HG03060 (cell line): Measurements from ENCODE around the gene LARGE1.
A peak's percentile ranks its signal among the peaks of the same experiment; 100 is the strongest.

Source experiments
- ATAC-seq: cut with Tn5 transposase; IDR thresholded peaks from one replicate; pipeline ENCODE4 v1.9.1; 2021; ENCODE audit warnings: low read depth, moderate number of reproducible peaks; ENCODE audit not compliant: unreplicated experiment

The LARGE1 gene

GRCh38 chr22:33512908-33513307 is 407.4 kb downstream of the LARGE1 start:
- no peak for ATAC-seq

GRCh38 chr22:33510429-33510904 is 409.8 kb downstream of the LARGE1 start:
- no peak for ATAC-seq

DNA sequence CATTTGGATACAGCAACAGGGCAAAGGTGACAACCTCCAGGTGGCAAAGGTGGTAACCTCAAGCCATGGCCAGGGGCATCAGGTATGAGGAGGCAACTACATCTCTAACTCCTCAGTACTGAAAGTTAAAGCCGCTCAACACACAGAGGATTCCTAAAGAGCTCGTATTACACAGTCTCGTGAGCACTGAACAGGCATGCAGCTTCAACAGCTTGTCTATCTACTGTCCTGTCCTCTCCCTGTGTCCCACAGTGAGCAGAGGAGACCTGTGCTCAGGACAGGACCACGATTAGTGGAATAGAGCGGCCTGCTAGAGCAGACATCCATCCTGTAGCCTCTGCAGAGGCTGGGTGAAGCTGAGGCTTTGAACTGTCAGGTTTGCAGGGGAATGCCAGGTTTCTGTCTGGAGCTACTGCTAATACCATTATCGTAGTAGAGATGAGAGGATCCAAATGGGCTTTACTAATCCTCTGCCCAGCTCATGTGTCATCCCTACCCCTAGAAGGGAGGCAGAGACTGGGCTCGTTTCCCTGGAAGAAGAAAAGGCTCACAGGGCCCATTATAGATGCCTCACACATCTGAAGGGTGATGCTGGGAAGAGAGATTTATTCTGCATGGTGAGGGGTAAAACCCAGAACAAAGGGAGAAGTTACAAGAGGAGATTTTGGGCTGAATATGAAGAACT is 415.2 kb downstream of the LARGE1 start:
- ATAC-seq = no peak

- no peak for ATAC-seq
These were observed 424.2 kb downstream of the LARGE1 start for GRCh38 chr22:33496112-33496511.

- no peak for ATAC-seq
These were observed 426.6 kb downstream of the LARGE1 start for GRCh38 chr22:33493476-33494205.

DNA sequence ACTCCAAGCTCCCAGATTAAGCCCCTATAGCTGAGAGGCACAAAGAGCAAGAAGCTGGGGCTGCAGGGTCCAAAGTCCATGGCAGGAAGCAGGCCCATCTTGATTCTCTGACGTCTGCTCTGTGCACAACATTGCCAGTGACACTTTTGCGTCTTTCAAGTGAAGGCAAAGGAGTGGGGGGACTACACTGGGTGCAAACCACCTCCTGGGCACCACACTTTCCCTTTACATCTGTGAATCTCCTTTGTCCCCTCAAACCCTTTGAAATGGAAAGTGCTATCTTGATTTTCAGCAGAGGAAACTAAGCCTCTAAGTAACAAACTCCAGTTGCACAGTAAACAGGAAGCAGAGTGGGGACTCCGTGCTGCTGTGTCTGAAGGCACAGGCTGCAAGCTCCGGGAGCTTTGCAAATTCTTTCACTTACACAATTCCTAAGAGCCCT is 428.0 kb downstream of the LARGE1 start:
- no peak for ATAC-seq

GRCh38 chr22:33487041-33487716 is 433.1 kb downstream of the LARGE1 start:
- ATAC-seq = no peak

DNA sequence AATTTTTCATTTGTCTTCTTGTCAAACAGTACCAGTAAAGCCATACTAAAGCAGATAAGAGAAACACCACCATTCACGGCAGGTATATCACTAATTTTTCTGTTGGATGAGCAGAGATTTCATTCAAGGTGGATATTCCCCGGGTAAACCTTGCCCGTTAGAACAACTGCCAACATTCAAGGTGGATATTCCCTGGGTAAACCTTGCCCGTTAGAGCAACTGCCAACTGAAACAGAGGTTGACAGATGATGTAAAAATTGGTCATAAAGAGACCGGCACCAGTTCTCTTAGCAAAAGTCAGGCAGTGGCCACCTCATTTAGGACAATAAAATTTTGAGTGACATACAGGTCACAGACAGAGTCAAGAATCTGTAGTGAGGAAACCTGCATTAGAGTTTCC is 438.7 kb downstream of the LARGE1 start:
- ATAC-seq = no peak

- no peak for ATAC-seq
These were observed 442.9 kb downstream of the LARGE1 start for GRCh38 chr22:33477120-33478111.

DNA sequence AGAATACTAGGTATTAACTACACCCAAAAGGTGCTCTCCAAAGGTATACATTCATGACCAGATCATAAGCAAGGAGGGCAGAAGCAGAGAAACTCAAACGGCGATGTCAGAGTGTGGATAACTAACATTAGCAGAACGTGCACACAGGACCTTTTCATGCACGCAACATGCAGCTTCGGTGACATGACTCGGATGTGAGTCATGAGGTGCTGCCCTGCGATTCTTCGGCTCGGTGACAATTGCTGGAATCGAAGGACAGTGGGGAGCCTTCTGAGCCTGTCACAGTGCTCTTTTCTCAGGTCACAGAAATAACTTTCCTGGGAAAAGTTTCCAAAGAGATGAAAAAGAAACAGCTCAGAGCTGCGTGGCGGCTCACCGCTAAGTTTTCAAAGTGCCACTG is 443.6 kb downstream of the LARGE1 start:
- no peak for ATAC-seq

GRCh38 chr22:33476206-33476605 is 444.1 kb downstream of the LARGE1 start:
- ATAC-seq = no peak

- ATAC-seq = no peak
These were observed 445.7 kb downstream of the LARGE1 start for GRCh38 chr22:33474587-33474986.

DNA sequence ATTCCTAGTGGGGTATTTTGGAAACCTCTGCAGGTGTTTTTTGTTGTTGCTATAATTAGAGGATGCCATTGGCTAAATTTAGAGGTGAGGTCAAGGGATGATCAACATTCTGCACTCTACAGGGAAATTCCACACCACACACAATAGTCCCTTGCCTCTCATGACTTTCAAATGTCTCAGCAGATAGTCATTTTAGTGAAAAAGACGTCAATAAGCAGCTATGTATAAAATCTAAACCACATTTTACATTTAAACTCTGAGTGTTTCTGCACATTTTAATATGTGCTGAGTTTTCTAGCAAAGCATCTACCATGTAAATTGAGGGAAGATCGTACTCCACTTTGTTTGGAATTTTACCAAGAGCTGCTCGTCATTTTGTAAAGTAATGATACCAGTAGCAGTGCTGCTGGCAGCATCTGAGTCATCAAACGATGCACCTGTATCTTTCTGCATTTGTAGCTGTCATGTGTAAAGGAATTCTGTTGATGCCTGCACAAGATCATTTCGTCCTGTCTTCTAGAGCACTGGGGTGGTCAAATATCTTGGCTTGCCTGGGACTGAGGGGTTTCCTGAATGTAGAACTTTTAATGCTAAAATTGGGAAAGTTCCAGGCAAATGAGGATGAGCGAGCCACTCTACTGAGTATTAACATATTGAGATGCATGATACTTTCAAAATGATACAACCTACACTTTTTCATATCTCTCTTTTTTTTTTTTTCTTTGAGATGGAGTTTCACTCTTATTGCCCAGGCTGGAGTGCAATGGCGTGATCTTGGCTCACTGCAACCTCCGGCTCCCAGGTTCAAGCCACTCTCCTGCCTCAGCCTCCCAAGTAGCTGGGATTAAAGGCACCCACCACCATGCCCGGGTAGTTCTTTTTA is 447.6 kb downstream of the LARGE1 start:
- ATAC-seq = peak; percentile 46

DNA sequence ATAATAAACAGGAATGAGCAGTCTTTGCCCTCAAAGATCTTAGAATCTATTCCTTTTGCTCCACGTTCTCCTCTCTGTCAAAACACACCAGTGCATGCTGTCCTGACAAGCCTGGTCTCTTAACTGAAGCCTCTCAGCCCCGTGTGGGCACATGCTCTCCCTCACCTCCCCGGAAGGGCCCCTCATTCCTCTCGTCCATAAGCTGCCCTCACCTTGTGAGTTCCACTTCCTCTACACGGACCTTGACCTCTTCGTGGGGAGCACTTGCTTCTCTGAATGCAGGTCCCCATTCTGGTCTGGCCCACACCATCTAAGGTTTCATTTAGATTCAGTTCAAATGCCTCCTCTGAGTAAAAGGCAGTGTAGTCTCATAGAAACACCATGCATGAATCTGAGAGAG is 449.8 kb downstream of the LARGE1 start:
- ATAC-seq = no peak

DNA sequence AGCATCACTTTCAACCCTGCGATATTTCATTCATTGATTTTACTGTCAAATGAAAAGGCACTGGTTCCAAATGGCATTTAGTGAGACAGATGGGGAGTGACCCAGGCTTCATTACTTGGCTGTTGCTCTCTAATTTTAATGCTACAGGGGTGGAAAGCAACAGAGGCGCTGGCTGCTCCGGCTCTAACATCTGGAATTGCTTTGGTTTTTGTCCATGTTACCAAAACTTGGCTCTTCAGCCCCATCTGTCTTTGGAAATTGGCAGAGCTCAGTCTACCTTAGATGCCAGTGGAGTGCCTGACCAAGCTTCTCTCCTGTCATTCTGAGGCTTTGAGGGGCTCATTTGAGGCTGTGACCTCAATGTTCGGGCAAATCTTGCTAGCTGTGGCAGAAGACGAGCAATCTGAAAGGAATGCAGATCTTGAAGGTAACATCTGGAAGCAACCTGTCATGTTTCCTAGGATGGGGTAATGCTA is 452.6 kb downstream of the LARGE1 start:
- ATAC-seq = no peak

DNA sequence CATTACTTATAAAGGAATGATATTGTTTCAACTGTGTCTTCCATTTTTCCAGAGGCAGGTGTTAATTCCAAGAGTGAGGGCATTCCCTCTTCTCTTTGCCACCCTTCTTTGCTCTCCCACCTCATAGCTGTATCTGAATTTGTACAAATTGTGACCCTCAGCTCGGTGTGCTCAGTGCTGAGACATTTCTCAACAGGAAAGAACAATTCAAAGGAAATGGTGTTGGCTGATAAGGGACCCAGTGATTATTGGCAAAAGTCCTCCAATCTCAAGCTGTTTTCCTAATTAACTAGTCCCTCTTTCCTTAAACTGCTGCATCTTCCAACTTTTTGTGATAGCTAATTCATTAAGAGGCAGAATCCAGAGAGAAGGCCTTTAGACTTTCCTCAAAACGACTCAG is 453.2 kb downstream of the LARGE1 start:
- no peak for ATAC-seq

GRCh38 chr22:33465554-33465953 is 454.7 kb downstream of the LARGE1 start:
- no peak for ATAC-seq

DNA sequence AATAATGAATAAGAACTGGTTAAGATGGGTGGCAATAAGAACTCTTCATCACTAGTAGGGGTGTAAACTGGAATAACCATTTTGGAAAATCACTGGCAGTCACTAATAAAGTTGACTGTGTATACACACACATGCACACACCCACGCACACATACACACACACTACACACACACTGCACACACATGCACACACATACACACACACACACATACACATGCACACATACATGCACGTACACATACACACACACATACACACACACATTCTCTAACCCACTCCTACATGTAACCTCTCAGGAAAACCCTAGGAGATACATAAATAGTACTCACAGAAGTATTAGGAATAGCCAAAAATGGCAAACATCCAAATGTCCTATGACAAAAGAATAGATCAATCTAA is 455.6 kb downstream of the LARGE1 start:
- no peak for ATAC-seq
